Fibroblast of lung (primary cell): Measurements from ENCODE around the gene WDR81. TPM values are rescaled to one million over a fixed set of nuclear protein-coding genes. Genes with fewer than 3 reads are reported as not detected.

Experiments
- DNase-seq, 2 donors: peaks; one replicate each; pipeline versions ENCODE4 v3.0.0 to v3.0.0-alpha.2; 2010; ENCODE audit warnings: low read depth in 2 of 2
- H2AFZ ChIP-seq: 2 replicates; pipeline ENCODE4 v1.5.1; 2012; ENCODE audit warnings: low read length, control low read depth, inconsistent platforms
- H3K27ac ChIP-seq: 2 replicates; pipeline ENCODE4 v1.5.1; 2011; ENCODE audit warnings: low read length, control low read depth; ENCODE audit not compliant: insufficient read depth
- H3K27me3 ChIP-seq: 2 replicates; pipeline ENCODE4 v1.5.1; 2011; ENCODE audit warnings: mild to moderate bottlenecking, low read length; ENCODE audit not compliant: control insufficient read depth, insufficient read depth
- H3K36me3 ChIP-seq: 2 replicates; pipeline ENCODE4 v1.5.1; 2011; ENCODE audit warnings: low read length; ENCODE audit not compliant: control insufficient read depth, insufficient read depth
- H3K4me1 ChIP-seq: 2 replicates; pipeline ENCODE4 v1.5.1; 2011; ENCODE audit warnings: low read length; ENCODE audit not compliant: control insufficient read depth, insufficient read depth; ENCODE audit errors: extremely low read depth
- H3K4me2 ChIP-seq: 2 replicates; pipeline ENCODE4 v1.5.1; 2011; ENCODE audit warnings: low read length, control low read depth; ENCODE audit not compliant: insufficient read depth; ENCODE audit errors: extremely low read depth
- H3K4me3 ChIP-seq, 4 experiments: fragments of 200-600 bp in 1 of 4; sonication (generic) in 1 of 4; replicated peaks in 1 of 4; 2 replicates each; pipeline ENCODE4 v1.5.1; 2011 to 2016; ENCODE audit warnings: low read length in 4 of 4, low read depth in 3 of 4, mild to moderate bottlenecking in 3 of 4, control low read depth in 2 of 4, inconsistent platforms in 1 of 4, mixed read lengths in 1 of 4; ENCODE audit not compliant: insufficient read depth in 1 of 4; ENCODE audit errors: control extremely low read depth in 1 of 4
- H3K79me2 ChIP-seq: 2 replicates; pipeline ENCODE4 v1.5.1; 2012; ENCODE audit warnings: mild to moderate bottlenecking, low read length, inconsistent platforms; ENCODE audit not compliant: control insufficient read depth, insufficient read depth
- H3K9ac ChIP-seq: 2 replicates; pipeline ENCODE4 v1.5.1; 2011; ENCODE audit warnings: mild to moderate bottlenecking, low read length, control low read depth; ENCODE audit not compliant: insufficient read depth
- H3K9me3 ChIP-seq: 2 replicates; pipeline ENCODE4 v1.5.1; 2012; ENCODE audit warnings: low read depth, low read length; ENCODE audit not compliant: control insufficient read depth, insufficient read depth
- H4K20me1 ChIP-seq: 2 replicates; pipeline ENCODE4 v1.5.1; 2011; ENCODE audit warnings: low read length; ENCODE audit not compliant: control insufficient read depth, insufficient read depth; ENCODE audit errors: extremely low read depth
- CTCF ChIP-seq, 2 donors: IDR thresholded peaks in 1 of 2; conservative IDR thresholded peaks in 1 of 2; 1 replicate in 1 of 2; 2 replicates in 1 of 2; pipeline ENCODE4 v1.5.1; 2011 to 2012; ENCODE audit warnings: low read length in 2 of 2, control low read depth in 1 of 2, inconsistent platforms in 1 of 2, low read depth in 1 of 2, mild to moderate bottlenecking in 1 of 2
- EZH2 ChIP-seq: IDR thresholded peaks from 2 replicates; pipeline ENCODE4 v1.5.1; 2012; ENCODE audit warnings: low read length, control low read depth, mild to moderate bottlenecking; ENCODE audit errors: missing control alignments
- polyA minus RNA-seq: library from RNA; depleted of rRNA, polyadenylated mRNA; stranded (reverse); fragments of >200 nt; gene quantifications from 2 replicates; pipeline ENCODE4 v1.2.3, GENCODE V29; 2011; ENCODE audit warnings: low replicate concordance
- polyA plus RNA-seq, 2 donors: library from polyadenylated mRNA; depleted of rRNA in 1 of 2; stranded (reverse) in 1 of 2; unstranded in 1 of 2; fragments of >200 nt; gene quantifications; 2 replicates each; pipeline ENCODE4 v1.2.1, GENCODE V29; 2011 to 2012; ENCODE audit warnings: missing spikeins in 1 of 2
- total RNA-seq: library from RNA; depleted of rRNA; stranded (reverse); fragments of >200 nt; gene quantifications from 2 replicates; pipeline ENCODE4 v1.2.1, GENCODE V29; 2014

Gene WDR81
- total RNA-seq (26.2 and 31.5 TPM in 2 replicates), polyA plus RNA-seq (5.4 and 6.6 TPM in 2 replicates), polyA minus RNA-seq (18.6 and 20.9 TPM in 2 replicates)
- 11.7 and 15.4 TPM in 2 replicates for polyA plus RNA-seq (2012)

GRCh38 chr17:1724351-1724868 lies at the start of gene WDR81:
Gene WDR81, plus strand, starts transcription at chr17:1724704. Its CDS starts 256 bp downstream, at chr17:1724960.
- peak within 1 kb of the TSS; percentile 39 to 64 (median 62) for H3K4me3 ChIP-seq
- H3K9ac ChIP-seq: peak within 1 kb of the TSS; percentile 62
- peak within 1 kb of the TSS; percentile 75 for H3K4me2 ChIP-seq
- no peaks in the 10 kb centered on the region for H4K20me1 ChIP-seq
- H3K4me1 ChIP-seq: peaks cover 2% of the 10 kb centered on the region
- H3K9me3 ChIP-seq: no peaks in the 10 kb centered on the region
- no peaks in the 10 kb centered on the region for H3K27me3 ChIP-seq
- peak within 1 kb of the TSS; percentile 64 for H3K27ac ChIP-seq
- H3K79me2 ChIP-seq: peaks cover 5% of the 10 kb centered on the region
- H3K36me3 ChIP-seq: peaks cover 12% of the 10 kb centered on the region
- peak; percentile 81 to 90 for DNase-seq
- H2AFZ ChIP-seq: peak within 1 kb of the TSS; percentile 60
- TF ChIP-seq EZH2 (no peak), CTCF (conservative IDR thresholded peaks at IDR 0.05 in 1 of 2, IDR thresholded peaks at IDR 0.05 in 1 of 2; ENCODE audit: low read depth in 1 of 2, low read length in 2 of 2) (no peak)

GRCh38 chr17:1676401-1676800 lies 48.1 kb upstream of the WDR81 start:
- Histone ChIP-seq H2AFZ (no peak overlapping the region), H3K4me3 (no peak overlapping the region), H4K20me1 (no peaks in the 10 kb centered on the region), H3K79me2 (peaks cover 7% of the 10 kb centered on the region), H3K4me2 (no peak overlapping the region), H3K27ac (no peak overlapping the region), H3K4me1 (no peaks in the 10 kb centered on the region), H3K27me3 (no peaks in the 10 kb centered on the region), H3K36me3 (peaks cover 56% of the 10 kb centered on the region), H3K9me3 (no peaks in the 10 kb centered on the region), H3K9ac (no peak overlapping the region)
- no peak for DNase-seq
- TF ChIP-seq CTCF (conservative IDR thresholded peaks at IDR 0.05 in 1 of 2, IDR thresholded peaks at IDR 0.05 in 1 of 2; ENCODE audit: low read depth in 1 of 2, low read length in 2 of 2) (no peak), EZH2 (no peak)

- no peak for DNase-seq
- no peak overlapping the region for H2AFZ ChIP-seq
- no peak for TF ChIP-seq CTCF (conservative IDR thresholded peaks at IDR 0.05 in 1 of 2, IDR thresholded peaks at IDR 0.05 in 1 of 2; ENCODE audit: low read depth in 1 of 2, low read length in 2 of 2)
- no peak for TF ChIP-seq EZH2
- peaks cover 36% of the 10 kb centered on the region for H3K79me2 ChIP-seq
- no peaks in the 10 kb centered on the region for H3K9me3 ChIP-seq
- H3K4me3 ChIP-seq: peak overlapping the region; percentile 45 to 91 (median 89)
- peaks cover 3% of the 10 kb centered on the region for H3K4me1 ChIP-seq
- no peaks in the 10 kb centered on the region for H4K20me1 ChIP-seq
- peaks cover 26% of the 10 kb centered on the region for H3K36me3 ChIP-seq
- H3K27ac ChIP-seq: peak overlapping the region; percentile 74
- H3K9ac ChIP-seq: no peak overlapping the region
- peak overlapping the region; percentile 88 for H3K4me2 ChIP-seq
- H3K27me3 ChIP-seq: no peaks in the 10 kb centered on the region
These were observed 41.0 kb upstream of the WDR81 start for GRCh38 chr17:1683459-1683858.
